RWPE2 (cell line): ENCODE measurements around the gene EFR3B.

Experiments used
- ATAC-seq: fragments of 200-7000 bp; cut with Tn5 transposase; 3 replicates; pipeline ENCODE4 v1.9.1; 2021; ENCODE audit warnings: low read depth
- DNase-seq: peaks from one replicate; pipeline ENCODE4 v3.0.0-alpha.2; 2020; ENCODE audit warnings: low spot score
- H3K27ac ChIP-seq: fragments of 450-650 bp; 2 replicates; pipeline ENCODE4 v1.5.1; 2017; ENCODE audit warnings: mild to moderate bottlenecking; ENCODE audit not compliant: poor library complexity, severe bottlenecking
- H3K27me3 ChIP-seq: fragments of 250-450 bp; sonication (Bioruptor Pico); 2 replicates; pipeline ENCODE4 v1.5.1; 2021; ENCODE audit warnings: mild to moderate bottlenecking, moderate library complexity; ENCODE audit not compliant: insufficient read depth, poor library complexity, severe bottlenecking
- H3K36me3 ChIP-seq: fragments of 250-450 bp; sonication (Bioruptor Pico); 2 replicates; pipeline ENCODE4 v1.5.1; 2020; ENCODE audit warnings: low read depth, mild to moderate bottlenecking, moderate library complexity
- H3K4me1 ChIP-seq: fragments of 250-450 bp; sonication (Bioruptor Pico); 2 replicates; pipeline ENCODE4 v1.5.1; 2021; ENCODE audit warnings: mild to moderate bottlenecking, moderate library complexity; ENCODE audit not compliant: insufficient read depth, poor library complexity, severe bottlenecking
- H3K4me3 ChIP-seq: fragments of 250-450 bp; sonication (Bioruptor Pico); 2 replicates; pipeline ENCODE4 v1.5.1; 2021; ENCODE audit warnings: mild to moderate bottlenecking, moderate library complexity; ENCODE audit not compliant: severe bottlenecking
- H3K9me3 ChIP-seq: fragments of 250-450 bp; sonication (Bioruptor Pico); 2 replicates; pipeline ENCODE4 v1.5.1; 2021; ENCODE audit warnings: mild to moderate bottlenecking, moderate library complexity; ENCODE audit not compliant: severe bottlenecking
- TF ChIP-seq, protein P1 (sequence below): fragments of 450-650 bp; IDR thresholded peaks from one replicate; pipeline ENCODE4 v1.5.1; 2017; ENCODE audit warnings: mild to moderate bottlenecking, moderate library complexity; ENCODE audit not compliant: poor library complexity, severe bottlenecking

Gene EFR3B

DNA sequence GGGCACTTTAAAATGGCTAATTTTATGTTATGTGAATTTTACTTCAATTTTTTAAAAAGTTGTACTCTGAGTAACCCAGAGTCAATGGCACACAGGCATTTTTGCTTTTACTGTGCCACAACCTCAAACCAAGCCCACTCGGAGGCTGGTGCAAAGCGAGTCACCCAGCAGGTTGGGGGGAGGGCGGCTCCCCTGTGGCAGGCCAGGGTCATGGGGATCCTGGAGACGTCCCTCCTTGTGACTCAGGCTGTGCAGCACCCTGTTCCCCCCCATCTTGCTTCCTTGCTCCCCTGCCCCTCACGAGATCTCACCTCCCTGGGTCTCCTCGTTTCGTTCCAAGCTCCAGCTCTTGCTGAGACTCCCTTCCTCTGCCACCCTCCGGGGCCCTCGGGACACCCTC lies 67.9 kb downstream of the EFR3B start:
- no peak overlapping the region for H3K4me3 ChIP-seq
- H3K9me3 ChIP-seq, result no peaks in the 10 kb centered on the region
- TF ChIP-seq, protein P1, sequence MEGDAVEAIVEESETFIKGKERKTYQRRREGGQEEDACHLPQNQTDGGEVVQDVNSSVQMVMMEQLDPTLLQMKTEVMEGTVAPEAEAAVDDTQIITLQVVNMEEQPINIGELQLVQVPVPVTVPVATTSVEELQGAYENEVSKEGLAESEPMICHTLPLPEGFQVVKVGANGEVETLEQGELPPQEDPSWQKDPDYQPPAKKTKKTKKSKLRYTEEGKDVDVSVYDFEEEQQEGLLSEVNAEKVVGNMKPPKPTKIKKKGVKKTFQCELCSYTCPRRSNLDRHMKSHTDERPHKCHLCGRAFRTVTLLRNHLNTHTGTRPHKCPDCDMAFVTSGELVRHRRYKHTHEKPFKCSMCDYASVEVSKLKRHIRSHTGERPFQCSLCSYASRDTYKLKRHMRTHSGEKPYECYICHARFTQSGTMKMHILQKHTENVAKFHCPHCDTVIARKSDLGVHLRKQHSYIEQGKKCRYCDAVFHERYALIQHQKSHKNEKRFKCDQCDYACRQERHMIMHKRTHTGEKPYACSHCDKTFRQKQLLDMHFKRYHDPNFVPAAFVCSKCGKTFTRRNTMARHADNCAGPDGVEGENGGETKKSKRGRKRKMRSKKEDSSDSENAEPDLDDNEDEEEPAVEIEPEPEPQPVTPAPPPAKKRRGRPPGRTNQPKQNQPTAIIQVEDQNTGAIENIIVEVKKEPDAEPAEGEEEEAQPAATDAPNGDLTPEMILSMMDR, result no peak
- DNase-seq, result no peak
- no peak for ATAC-seq
- no peaks in the 10 kb centered on the region for H3K36me3 ChIP-seq
- H3K27me3 ChIP-seq, result no peaks in the 10 kb centered on the region
- H3K4me1 ChIP-seq, result peaks cover 12% of the 10 kb centered on the region
- no peak overlapping the region for H3K27ac ChIP-seq

DNA sequence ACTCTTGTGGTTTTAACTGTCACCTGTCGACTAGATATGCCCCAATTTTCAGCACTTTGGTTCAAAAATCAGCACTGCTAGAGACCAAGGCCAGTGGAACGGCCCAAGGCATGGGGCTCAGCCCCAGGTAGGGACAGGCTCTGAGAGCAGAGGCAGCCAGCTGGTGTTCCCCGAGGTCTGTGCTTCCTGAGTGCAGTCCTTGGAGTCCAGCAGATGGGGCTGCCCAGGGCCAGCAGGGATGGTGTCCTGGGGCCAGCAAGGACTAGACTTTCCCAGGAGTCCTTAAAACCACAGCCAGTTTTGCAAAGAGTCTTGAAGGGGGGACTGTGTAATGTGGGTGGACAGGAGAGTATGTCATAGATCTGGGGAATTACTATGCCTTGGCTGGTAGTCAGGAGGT lies 70.2 kb downstream of the EFR3B start:
- TF ChIP-seq, protein P1, result no peak
- Histone ChIP-seq H3K27me3 (no peaks in the 10 kb centered on the region), H3K9me3 (no peaks in the 10 kb centered on the region), H3K36me3 (no peaks in the 10 kb centered on the region), H3K4me3 (no peak overlapping the region), H3K4me1 (no peaks in the 10 kb centered on the region), H3K27ac (no peak overlapping the region)
- DNase-seq (no peak), ATAC-seq (no peak)

DNA sequence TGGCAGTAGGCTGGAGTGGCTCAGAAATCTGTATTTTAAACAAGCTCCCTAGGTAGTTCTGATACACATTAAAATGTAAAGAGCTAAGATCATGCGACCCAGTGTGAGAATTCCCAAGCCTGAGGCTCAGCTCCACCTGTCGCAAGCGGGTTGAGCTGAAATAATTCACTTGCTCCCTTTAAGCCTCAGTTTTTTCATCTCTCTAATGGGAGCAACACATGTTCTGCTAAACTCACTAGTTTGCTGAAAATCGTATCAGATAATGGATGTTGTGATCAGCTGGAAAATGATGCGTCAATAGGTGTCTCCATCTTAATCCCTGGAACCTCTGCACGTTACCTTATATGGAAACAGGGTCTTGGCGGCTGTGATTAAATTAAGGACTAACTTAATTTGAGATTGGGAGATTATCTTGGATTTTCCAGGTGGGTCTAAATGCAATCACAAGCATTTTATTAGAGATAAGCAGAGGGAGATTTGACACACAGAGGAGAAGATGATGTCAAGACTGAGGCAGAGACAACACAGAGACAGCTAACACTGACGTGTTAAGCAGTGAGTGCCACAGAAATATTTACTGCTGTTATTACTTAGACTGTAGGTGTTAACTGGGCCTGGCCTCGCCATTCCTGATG lies 73.5 kb downstream of the EFR3B start:
- no peaks in the 10 kb centered on the region for H3K9me3 ChIP-seq
- H3K4me3 ChIP-seq, result no peak overlapping the region
- ATAC-seq (no peak), DNase-seq (no peak)
- TF ChIP-seq, protein P1, result no peak
- no peaks in the 10 kb centered on the region for H3K27me3 ChIP-seq
- no peak overlapping the region for H3K27ac ChIP-seq
- H3K36me3 ChIP-seq, result no peaks in the 10 kb centered on the region
- no peaks in the 10 kb centered on the region for H3K4me1 ChIP-seq

DNA sequence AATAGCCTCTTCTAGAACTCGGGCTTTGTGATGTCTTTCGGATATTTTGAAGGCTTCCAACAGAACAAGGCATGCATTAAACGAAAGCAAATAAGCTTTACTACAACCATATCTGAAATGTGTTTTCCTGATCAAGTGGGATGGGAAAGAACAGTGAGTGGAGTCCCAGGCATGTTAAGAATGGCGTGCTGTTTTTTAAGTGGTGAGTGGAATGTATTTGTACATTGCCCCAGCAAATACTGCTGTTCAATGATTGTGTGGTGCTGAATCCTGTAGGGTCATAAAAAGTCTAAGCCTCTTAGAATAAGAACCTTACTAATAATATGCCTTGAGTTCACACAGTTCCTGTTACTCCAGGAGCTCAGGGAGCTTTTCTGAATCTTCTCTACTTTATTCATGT lies 74.0 kb downstream of the EFR3B start:
- Histone ChIP-seq H3K36me3 (no peaks in the 10 kb centered on the region), H3K9me3 (no peaks in the 10 kb centered on the region), H3K4me1 (no peaks in the 10 kb centered on the region), H3K27me3 (no peaks in the 10 kb centered on the region), H3K27ac (no peak overlapping the region), H3K4me3 (no peak overlapping the region)
- no peak for ATAC-seq
- DNase-seq, result no peak
- TF ChIP-seq, protein P1, result no peak

DNA sequence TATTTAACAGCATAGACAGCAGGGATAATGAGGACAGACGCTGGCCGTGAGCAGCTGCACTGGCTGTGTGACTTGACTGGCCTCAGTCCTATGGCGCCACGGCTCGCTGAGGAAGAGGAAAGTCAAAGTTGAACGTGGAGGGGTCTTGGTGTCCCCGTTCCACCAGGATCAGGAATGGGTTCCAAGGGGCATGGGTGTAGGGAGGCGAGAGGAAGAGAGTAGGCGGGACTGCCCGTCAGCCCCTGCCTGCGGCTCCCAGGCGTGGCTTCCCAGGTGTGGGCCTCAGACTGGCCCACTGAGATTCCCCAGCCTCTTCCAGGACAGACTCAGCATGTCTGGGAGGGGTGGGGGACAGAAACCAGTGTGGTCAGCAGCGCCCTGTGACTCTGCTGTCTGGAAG lies 75.1 kb downstream of the EFR3B start:
- no peak overlapping the region for H3K4me3 ChIP-seq

More for the DNA sequence above, 75.1 kb downstream of the EFR3B start:
- no peaks in the 10 kb centered on the region for H3K9me3 ChIP-seq
- H3K36me3 ChIP-seq, result no peaks in the 10 kb centered on the region
- TF ChIP-seq, protein P1, result no peak
- ATAC-seq (no peak), DNase-seq (no peak)
- no peak overlapping the region for H3K27ac ChIP-seq
- H3K4me1 ChIP-seq, result no peaks in the 10 kb centered on the region
- H3K27me3 ChIP-seq, result no peaks in the 10 kb centered on the region
